Epidermal melanocyte (primary cell): ENCODE results near the gene DRAXIN.

ENCODE experiments used
- DNase-seq: peaks from one replicate; pipeline ENCODE4 v3.0.0; 2011; ENCODE audit warnings: low spot score; ENCODE audit not compliant: insufficient read length

DRAXIN gene

DNA sequence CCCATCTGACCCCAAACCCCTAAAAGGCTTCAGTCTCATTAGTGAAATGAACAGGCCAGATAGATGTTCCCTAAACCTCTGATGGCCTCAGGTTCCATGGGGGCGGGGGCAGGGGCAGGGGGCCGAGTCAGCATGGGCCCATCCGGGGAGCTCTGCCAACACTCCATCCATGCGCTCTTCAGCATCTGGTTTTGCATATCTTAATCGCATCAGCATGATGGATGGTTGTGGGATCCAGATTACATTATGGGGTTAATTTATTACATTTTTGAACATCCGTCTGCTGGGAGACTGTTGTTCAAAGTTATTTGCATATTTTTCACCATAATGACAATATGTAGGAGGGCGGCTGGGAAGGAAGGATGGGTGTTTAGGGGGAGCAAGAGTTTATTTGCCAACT lies 7.4 kb upstream of the DRAXIN start:
- no peak for DNase-seq

DNA sequence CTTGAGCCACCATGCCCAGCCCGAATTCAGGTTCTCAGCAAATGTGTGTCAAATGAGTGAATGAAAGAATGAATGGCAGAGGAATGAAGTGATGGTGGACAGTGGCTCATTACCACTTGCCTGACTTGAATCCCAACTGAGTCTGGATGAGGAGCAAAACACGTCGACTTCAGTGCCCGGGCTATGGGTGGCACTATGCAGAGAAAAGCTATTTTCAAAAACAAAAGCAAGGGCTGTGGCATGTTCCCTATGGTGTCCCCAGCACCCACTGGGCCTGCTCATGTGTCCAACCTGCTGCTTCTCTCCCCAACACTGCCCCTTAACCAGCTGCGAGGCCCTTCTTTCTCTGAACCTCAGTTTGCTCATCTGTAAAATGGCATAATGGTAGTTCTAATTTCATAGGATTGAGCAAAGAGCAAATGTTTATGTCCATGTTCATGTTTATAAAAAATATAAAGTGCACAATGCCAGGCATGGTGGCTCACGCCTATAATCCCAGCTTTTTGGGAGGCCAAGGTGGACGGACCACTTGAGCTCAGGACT lies 6.2 kb upstream of the DRAXIN start:
- no peak for DNase-seq

DNA sequence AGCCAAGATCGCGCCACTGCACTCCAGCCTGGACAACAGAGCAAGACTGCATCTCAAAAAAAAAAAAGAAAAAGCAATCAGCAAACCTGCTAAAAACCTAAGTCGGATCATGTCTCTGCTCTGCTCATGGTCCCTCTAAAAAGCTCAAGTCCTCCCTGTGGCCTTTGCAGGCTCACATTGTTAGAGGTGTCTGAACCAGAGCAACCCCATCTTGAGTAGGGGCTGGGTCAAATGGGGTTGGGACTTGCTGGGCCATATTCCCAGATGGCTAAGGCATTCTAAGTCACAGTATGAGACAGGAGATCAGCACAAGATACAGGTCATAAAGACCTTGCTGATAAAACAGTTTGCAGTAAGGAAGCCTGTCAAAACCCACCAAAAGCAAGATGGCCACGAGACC lies 3.0 kb upstream of the DRAXIN start:
- DNase-seq: no peak

DNA sequence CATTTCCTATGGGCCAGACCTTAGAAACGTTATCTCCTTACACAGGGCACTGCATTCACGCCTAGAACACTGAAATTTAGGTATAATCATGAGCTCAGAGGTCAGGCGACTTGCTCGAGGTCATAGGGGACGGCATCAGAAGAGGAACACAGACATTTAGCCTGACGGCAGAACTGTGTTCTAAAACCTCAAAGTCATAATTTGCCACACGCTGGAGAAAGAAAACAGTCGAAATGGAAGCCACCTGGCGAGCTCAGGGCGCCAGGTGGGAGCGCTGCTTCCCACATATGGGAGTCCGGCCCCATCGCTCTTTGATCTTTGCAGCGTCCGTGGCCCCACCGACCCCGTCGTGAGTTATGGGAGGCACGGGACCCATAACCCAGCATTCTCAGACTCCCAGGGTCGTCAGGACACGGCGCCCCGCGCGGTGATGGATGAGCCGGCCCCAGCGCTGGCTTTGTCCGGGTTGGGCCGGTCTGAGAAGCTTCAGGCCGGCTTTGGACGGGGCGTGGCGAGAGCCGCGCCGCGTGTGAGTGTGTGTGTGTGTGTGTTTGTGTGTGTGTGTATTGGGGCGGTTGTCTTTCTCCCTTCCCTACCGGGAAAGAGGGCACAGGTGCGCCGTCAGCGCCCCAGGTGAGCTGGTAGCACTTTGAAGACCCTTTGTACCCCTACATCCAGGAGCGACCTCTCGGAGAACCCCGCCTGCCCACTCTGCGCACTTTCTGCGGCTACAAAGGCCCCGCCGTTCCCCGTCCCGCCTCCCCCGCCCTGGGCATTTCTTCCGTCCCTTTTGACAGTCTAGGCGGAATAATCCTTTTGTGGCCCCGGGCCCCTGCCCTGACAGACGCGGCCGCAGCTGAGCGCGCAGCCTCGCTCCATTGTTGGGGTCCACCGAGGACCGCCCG lies 861 bp upstream of the DRAXIN start:
- DNase-seq: no peak

DNA sequence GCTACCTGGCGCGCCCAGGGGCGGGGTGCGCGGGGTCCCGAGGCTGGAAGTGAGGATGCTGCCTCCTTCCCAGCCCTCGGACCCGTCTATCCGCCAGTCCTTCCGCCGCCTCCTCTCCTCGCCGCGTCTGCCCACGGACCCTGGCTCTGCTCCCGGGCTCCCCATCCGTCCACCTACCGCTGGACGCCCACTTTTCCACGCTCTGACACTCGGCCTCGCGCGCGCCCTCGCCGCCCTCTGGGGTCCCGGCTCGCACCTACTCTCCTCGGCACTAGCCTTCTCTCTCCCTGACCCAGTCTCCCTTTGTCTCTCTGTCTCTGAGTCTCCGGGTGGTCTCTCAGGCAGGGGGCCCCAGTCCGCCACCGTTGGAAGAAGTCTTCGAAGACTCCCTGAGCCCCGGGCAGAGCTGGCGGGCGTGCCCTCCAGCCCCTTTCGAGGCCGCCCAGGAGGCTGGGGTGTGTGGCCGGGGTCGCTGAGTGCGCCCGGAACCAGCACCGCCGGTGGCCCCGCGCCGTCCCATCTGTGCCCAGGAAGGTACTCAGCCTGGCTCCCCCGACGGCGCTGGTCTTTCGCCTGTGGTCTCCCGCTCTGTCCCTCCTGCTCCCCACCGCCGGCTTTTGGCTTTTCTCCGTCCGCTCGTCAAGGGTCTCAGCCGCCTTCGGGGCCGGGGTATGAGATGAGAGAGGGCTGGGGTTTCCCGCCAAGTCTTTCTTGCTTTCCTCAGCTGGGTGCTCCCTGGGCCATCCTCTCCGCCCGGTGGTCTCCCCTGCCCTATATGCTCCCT lies 610 bp downstream of the DRAXIN start:
- DNase-seq: no peak

DNA sequence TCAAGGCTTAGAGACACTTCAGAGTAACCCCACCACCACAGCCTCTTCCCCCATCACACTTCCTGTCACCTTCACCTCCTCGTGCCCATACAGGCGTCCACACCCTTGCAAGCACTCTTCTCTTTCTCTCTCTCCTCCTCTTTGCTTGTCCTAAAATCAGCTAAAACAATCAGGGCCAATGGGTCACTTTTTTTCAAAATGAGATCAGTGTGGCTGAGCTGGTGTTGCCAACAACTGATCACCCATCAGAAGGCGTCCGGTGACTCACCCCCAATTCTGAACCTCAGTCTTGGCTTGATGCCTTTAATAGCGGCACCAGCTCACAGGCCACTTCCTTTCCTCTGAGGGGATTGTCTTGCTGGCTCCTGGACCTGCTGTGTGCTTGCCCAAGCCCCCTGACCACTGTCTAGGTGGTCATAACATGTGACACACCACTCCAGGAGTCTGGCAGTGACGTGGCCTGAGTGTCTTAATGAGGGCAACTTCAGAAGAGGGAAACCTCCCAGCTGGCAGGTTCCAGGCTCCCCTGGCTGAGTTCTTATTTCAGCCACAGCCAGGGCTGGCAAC lies 1.6 kb downstream of the DRAXIN start:
- DNase-seq: peak; percentile 70

DNA sequence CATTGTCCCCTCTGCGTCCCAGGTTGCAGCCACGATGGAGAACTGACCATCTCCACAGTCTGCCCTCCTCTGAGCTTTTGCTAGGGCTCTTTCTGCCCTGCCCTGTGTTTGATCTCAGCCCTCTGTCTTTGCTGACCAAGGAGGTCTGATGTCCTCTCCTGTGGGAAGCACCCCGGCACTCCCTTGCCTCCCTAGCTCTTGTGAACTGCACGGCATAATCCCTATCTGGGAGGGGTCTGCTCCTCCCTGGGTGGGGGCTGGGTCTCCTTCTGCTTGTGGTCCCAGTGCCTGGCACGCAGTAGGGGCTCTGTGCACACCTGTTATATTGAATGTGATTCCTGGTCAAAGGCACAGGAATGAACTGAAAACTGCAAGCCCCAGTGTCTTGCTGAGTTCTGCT lies 2.4 kb downstream of the DRAXIN start:
- DNase-seq: no peak

DNA sequence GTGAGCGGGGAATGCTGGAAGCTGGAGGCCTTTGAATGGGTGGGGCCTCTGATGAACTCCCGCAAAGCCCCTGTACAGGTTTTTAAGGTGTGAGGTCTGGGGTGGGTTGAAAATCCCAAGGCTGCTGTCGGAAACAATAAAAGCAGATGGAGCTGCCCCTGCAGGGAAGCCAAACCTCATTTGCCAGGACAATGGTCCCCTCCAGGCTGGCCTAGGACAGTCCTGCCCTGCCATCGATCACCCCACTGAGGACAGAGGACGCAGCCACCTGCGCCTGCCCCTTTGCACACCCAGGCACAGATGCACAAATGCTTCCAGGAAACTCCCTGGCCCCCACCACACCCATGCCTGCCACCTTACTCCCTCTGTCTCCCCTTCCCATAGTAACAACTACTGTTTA lies 4.4 kb downstream of the DRAXIN start:
- no peak for DNase-seq

DNA sequence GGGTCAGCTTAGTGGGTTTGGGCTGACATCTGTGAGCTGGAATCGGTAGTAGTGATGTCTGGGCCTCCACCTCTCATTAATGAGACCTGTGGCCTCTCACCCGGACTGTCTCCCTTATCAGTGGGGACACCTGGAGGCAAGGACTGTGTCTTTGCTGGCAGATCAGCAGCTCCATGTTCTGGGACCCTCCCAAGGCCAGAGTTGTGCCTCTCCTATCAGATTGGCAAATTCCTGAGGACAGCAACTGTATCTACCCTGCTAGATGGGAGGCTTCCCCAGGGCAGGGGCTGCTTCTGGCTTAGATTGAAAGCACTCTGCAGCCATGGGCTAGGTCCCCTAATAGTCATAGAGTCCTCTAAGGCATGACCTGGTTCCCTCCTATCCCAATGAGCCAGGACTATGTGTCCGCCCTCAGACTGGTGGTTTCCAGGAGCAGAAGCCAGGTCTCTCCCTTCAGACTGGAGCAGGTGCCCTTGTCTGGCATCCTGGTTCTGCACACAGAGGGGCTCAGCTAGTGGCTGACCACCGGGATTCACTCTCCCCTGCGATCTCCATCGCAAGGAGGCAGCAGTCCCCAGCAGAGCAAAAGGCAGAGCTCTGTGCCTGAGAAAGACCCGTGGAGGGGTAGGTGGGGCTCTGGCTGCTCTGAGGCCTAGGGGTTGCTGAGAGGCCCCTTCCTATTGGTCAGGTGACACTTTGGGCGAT lies 5.8 kb downstream of the DRAXIN start:
- DNase-seq: no peak

DNA sequence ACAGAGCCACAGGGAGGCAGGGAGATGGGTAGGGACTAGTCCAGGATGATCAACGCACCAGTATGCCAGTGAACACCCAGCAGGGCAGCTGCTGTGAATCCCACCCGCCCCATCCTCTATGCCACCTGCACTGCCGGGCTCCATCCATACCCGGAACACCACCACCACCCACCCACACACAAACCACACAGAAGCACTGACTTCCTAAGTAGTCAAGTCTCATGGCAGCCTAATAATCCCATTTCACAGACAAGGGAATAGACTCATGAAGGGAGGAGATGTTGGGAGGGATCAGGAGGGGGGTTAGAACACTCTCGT lies 6.3 kb downstream of the DRAXIN start:
- no peak for DNase-seq

DNA sequence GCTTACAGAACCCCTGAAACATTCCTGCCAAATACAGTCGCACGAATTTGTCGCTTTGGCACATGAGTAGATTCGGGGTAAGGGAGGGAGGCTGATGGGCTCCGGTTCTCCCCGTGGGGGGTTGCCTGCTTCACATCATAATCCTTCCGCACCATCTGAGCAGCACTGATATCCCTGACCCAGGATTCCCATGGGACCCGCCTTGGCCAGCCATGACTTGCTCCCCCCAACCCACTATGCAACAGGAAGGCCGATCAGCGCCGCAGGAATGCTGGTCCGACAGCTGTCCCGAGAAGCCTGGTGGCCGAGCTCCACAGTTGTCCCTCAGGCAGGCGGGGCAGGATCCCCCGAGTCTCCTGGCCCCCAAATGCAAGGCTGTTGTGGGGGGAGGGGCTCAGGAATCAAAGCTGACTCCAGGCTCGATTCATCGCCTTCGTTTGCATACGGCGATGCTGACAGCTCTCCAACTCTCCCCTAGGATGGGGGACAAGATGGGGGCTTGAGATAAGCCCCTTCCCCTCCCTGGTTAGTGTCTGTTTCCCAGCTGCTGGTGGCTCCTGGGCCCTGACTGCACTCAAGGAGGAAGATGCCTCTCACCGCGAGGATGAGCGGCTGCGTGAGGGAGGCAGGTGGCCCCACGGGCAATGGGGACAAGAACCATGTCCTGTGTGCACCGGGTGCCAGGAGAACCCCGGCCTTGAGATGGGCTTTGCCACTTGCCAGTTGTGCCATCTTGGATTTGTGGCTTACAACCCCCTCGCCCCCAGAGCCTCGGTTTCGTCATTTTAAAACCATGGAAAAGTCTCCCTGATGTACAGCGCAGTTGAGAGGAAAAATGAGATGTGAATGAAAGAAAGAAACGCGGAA lies 9.3 kb downstream of the DRAXIN start:
- no peak for DNase-seq

DNA sequence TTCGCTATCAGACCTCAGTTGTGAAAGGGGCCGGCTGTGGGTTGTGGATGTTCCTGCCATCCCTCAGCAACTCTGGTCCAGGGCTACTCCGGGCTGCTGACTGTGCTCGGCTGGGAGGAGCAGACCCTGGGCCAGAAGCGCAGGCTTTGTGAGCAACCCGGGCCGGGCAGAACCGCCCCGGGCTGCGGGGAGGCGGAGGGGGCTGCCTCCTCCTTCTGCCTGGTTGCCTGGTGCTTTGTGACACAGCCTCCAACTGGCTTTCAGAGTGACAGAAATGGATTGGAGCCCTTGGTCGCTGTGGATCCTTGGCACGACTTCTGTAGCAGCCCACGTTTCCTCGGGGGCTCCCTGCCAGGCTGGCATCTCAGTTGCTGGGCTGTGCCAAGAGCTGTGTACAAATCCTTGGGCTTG lies 10.0 kb downstream of the DRAXIN start:
- no peak for DNase-seq

DNA sequence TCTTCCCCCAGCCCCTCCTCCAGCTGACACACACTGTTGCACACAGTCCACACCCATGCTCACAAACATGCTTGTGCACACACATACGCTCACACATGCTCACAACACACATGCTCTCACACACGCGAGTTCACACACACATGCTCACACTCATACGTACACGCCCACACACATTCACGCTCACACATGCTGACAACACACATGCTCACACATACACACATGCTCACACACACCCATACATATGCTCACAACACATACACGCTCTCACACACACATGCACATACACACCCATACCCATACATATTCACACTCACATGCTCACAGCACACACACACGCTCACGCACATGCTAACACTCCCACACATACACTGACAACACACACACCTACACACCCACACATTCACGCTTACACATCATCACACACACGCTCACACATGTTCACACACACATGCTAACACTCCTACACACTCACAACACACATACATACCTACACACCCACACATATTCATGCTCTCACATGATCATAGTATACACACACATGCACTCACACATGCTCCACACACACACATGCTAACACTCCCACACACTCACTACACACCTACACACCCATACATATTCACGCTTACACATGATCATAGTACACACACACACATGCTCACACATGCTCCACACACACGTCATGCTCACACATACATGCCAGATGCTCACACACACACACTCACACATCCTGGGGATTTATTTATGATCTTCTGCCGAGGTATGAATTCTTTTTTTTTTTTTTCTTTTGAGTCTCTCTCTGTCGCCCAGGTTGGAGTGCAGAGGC lies 10.7 kb downstream of the DRAXIN start:
- DNase-seq: no peak

DNA sequence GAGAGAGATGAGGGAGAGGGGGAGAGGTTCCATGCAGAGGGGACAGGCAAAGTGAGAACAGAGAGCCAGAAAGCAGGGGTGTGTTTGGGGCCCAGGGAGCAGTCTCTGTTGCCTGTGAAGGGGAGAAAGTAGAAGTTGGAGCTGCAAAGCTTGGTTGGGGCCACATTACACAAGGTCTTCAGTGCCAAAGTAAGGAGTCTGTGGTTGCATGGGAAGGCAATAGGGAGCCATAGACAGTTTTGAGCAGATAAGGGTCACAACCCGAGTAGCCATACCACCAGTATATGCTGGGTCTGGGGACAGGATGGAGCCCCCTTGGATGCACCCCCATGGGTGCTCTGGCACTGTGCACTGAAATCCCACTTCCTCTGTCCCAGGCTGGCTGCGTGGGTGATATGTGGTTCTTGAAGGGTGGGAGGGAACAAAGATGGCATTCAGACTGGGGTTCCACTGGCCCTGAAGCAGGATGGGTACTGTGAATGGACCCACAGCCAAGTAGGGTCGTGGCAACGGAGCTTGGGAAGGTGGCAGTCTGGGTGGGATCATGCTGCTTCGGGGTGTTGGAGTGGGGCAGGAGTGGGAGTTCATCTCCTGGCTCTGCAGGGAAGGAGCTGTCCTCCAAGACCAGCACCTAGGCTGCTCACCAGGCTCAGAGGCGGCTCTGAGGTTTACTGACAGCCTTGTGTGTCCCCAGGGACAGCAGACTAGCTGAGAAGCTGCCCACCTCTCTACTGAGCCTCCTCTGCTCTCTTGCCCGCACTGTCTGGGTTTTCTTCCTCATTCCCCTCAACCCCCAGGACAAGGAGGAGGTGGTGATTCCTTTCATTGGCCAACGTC lies 12.1 kb downstream of the DRAXIN start:
- DNase-seq: no peak

DNA sequence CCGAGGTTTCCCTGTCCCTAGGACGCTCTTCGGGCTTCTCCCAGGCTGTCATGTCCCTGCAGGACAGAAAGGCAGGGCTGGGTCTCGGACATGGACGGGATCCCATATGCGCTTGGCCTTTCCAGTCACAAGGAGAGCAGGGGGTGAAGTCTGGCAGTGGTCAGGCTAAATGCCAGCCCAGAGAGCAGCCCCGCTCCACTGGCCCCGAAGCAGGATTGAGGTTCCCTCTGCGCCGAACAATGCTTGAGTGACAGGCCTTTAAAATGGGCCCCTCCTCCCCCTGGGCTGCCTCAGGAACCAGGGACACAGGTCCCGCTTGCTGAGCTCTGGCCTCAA lies 12.7 kb downstream of the DRAXIN start:
- no peak for DNase-seq

DNA sequence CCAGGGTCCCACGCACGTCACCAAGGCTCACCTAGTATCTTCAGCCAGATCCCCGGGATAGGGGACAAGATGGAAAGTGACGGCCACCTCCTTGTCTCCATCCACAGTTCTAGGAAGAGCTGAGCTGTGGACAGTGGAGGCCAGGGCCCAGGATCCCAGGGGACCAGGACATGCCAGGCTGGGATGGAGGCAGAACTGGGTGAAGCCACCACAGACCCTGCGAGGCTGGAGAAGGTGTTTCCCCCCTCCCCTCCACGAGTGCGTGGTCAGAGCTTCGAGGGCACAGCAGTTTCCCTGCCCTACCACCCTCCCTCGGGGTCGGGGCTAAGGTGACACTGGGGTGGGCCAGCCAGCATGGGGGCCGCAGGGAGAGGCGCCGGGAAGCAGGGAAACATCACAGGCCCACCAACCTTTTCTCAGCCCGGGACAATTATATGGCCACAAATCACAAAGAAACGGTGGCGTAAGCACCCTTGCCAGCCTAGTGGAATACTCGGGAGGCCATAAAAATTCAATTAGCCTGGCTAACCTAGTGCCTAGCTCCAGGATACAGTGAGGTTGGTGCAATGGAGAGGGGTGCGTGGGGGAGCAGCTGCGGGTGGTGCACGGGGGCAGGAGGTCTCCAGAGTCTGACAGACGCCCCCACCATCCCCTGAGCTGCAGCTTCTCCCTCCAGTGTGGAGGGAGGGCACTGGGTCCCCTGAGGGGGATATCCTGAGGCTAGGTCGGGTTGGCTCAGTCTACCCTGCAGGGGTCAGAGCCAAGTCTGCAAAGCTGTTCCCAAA lies 13.4 kb downstream of the DRAXIN start:
- DNase-seq: no peak

DNA sequence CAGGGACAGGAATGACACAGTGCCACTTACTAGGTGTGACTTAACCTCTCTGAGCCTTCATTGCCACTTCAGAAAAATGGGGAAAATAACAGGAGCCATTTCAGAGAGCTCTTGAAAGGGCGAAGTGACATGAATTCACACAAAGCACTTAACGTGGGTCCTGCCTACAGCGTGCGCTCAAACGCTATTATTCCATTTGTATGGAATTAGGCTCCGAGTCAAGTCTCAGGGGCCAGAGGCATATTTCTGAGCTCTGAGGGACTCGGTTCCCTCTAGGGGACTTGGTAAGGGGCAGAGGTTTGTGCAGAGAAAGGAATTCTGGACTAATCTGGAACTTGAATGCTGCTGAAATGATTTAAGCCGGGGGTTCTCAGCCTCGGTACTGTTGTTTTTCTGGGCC lies 14.1 kb downstream of the DRAXIN start:
- DNase-seq: no peak

DNA sequence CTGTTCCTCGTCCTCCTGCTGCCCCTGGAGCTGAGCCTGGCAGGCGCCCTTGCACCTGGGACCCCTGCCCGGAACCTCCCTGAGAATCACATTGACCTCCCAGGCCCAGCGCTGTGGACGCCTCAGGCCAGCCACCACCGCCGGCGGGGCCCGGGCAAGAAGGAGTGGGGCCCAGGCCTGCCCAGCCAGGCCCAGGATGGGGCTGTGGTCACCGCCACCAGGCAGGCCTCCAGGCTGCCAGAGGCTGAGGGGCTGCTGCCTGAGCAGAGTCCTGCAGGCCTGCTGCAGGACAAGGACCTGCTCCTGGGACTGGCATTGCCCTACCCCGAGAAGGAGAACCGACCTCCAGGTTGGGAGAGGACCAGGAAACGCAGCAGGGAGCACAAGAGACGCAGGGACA lies 14.8 kb downstream of the DRAXIN start:
- DNase-seq: no peak
